Neural progenitor cell (in vitro differentiated cells): Measurements from ENCODE around the gene CTF1.

Experiments
- CTCF ChIP-seq: fragments of 200-600 bp; sonication (generic); IDR thresholded peaks from 2 replicates; pipeline ENCODE4 v1.5.1; 2017; ENCODE audit warnings: antibody characterized with exemption, mild to moderate bottlenecking
- EZH2 ChIP-seq: fragments of 200-600 bp; sonication (generic); IDR thresholded peaks from 2 replicates; pipeline ENCODE4 v1.6.1; 2017; ENCODE audit warnings: antibody characterized with exemption, mild to moderate bottlenecking, moderate library complexity

- TF ChIP-seq CTCF (no peak), EZH2 (no peak)
These were observed 19.5 kb upstream of the CTF1 start for GRCh38 chr16:30876867-30877266.
